Activated CD8-positive, alpha-beta T cell treated with anti-CD3 and anti-CD28 coated beads for 36 hours (primary cell): Measurements from ENCODE around the gene GRAMD1B. TPM values are rescaled to one million over a fixed set of nuclear protein-coding genes. Genes with fewer than 3 reads are reported as not detected.

Experiments
- ATAC-seq: fragments of 200-7000 bp; cut with Tn5 transposase; one replicate; pipeline ENCODE4 v1.10.0; 2021; ENCODE audit warnings: mild to moderate bottlenecking, moderate library complexity
- CTCF ChIA-PET: fragments of 350-600 bp; sonication (Branson Sonifier 250); formaldehyde crosslinking; loops from one replicate; lab custom pipeline; 2021; ENCODE audit warnings: antibody characterized with exemption; lab: Charles Lee
- POLR2A ChIA-PET: fragments of 350-600 bp; sonication (Branson Sonifier 250); formaldehyde crosslinking; loops from one replicate; lab custom pipeline; 2021; ENCODE audit warnings: antibody characterized with exemption; lab: Charles Lee
- DNase-seq: peaks from one replicate; pipeline ENCODE4 v3.0.0-alpha.2; 2020
- H3K27ac Mint-ChIP-seq: one replicate; pipeline ENCODE4 v1.8.0; 2021; ENCODE audit warnings: mild to moderate bottlenecking, mixed read lengths
- H3K27me3 Mint-ChIP-seq: one replicate; pipeline ENCODE4 v1.8.0; 2021; ENCODE audit warnings: mixed read lengths
- H3K36me3 Mint-ChIP-seq: one replicate; pipeline ENCODE4 v1.8.0; 2021; ENCODE audit warnings: low read depth, mixed read lengths
- H3K4me1 Mint-ChIP-seq: one replicate; pipeline ENCODE4 v1.8.0; 2021; ENCODE audit warnings: low read depth, mixed read lengths
- H3K4me3 Mint-ChIP-seq: one replicate; pipeline ENCODE4 v1.8.0; 2021; ENCODE audit warnings: mild to moderate bottlenecking, moderate library complexity, mixed read lengths
- H3K9me3 Mint-ChIP-seq: one replicate; pipeline ENCODE4 v1.8.0; 2021; ENCODE audit warnings: mixed read lengths
- intact Hi-C: fragments of 100-400 bp; cut with micrococcal nuclease; formaldehyde crosslinking; loops from one replicate; pipeline ENCODE4 v1.10.0; 2022
- total RNA-seq, 2 experiments: library from RNA; stranded (reverse); gene quantifications; one replicate each; pipeline ENCODE4 v1.2.3, GENCODE V29; 2021
- TF ChIP-seq, protein P1 (sequence below): fragments of 200-600 bp; IDR thresholded peaks from one replicate; pipeline ENCODE4 v1.8.0; 2022; ENCODE audit warnings: antibody characterized with exemption, mild to moderate bottlenecking

The GRAMD1B gene
- total RNA-seq, 2 experiments from 2014 or later: 15.4 to 16.2 TPM

DNA sequence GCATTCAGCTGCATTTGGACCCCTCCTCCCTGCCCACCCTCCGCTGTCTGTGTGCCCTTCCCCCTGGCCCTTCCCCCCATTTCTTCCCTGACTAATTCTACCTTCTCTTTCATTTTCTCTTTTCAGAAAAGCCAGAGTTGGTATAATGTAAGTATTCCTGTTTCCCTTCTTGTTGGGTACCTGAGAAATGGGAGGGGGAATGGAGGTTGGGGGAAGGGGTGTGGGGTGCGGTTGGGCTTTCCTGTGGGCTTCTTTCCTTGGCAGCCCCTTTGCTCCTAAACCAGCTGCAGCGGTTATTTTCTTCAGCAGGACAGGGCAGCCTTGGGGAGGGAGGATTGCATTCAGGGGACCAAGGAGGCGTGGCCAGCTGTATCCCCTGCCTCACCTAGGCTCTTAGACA lies 154.1 kb downstream of the GRAMD1B start:
- Mint-ChIP-seq H3K4me3 (no peak overlapping the region), H3K36me3 (no peaks in the 10 kb centered on the region), H3K27ac (no peak overlapping the region), H3K4me1 (no peaks in the 10 kb centered on the region), H3K9me3 (no peaks in the 10 kb centered on the region), H3K27me3 (no peaks in the 10 kb centered on the region)
- DNase-seq: no peak
- CTCF ChIA-PET: interaction anchor here (2.7 kb wide), 1 partner anchor 123 kb away, joined by 9 read pairs; no protein-coding TSS in a partner anchor
- ATAC-seq: no peak
- TF ChIP-seq, protein P1, sequence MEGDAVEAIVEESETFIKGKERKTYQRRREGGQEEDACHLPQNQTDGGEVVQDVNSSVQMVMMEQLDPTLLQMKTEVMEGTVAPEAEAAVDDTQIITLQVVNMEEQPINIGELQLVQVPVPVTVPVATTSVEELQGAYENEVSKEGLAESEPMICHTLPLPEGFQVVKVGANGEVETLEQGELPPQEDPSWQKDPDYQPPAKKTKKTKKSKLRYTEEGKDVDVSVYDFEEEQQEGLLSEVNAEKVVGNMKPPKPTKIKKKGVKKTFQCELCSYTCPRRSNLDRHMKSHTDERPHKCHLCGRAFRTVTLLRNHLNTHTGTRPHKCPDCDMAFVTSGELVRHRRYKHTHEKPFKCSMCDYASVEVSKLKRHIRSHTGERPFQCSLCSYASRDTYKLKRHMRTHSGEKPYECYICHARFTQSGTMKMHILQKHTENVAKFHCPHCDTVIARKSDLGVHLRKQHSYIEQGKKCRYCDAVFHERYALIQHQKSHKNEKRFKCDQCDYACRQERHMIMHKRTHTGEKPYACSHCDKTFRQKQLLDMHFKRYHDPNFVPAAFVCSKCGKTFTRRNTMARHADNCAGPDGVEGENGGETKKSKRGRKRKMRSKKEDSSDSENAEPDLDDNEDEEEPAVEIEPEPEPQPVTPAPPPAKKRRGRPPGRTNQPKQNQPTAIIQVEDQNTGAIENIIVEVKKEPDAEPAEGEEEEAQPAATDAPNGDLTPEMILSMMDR: no peak
- intact Hi-C loops: no loop called here
- POLR2A ChIA-PET: no interaction called here

DNA sequence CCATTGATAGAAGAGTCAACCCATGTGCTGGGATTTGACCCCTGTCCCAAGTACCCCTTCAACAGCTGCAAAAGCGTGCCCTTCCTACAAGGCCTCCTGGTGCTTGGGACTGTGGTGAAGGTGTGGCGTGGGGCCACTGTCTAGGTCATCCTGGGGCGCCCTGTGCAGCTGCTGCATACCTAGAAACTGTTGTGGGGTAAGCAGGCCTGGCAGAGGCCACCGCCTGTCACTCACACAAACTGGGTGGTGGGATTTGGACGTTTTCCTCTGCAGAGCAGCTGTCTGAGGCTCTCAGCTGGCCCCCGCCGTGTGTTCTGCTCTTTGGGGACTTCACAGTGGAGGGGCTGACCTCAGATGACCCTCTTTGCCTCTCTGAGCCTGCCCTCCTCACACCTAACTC lies 154.7 kb downstream of the GRAMD1B start:
- ATAC-seq (no peak), DNase-seq (no peak)
- H3K27me3 Mint-ChIP-seq: no peaks in the 10 kb centered on the region
- POLR2A ChIA-PET: no interaction called here
- no peak overlapping the region for H3K4me3 Mint-ChIP-seq
- intact Hi-C loops: no loop called here
- H3K27ac Mint-ChIP-seq: no peak overlapping the region
- no peaks in the 10 kb centered on the region for H3K36me3 Mint-ChIP-seq
- no peaks in the 10 kb centered on the region for H3K9me3 Mint-ChIP-seq
- CTCF ChIA-PET: interaction anchor here (2.7 kb wide), 1 partner anchor 123 kb away, joined by 9 read pairs; no protein-coding TSS in a partner anchor
- no peaks in the 10 kb centered on the region for H3K4me1 Mint-ChIP-seq
- TF ChIP-seq, protein P1: no peak

DNA sequence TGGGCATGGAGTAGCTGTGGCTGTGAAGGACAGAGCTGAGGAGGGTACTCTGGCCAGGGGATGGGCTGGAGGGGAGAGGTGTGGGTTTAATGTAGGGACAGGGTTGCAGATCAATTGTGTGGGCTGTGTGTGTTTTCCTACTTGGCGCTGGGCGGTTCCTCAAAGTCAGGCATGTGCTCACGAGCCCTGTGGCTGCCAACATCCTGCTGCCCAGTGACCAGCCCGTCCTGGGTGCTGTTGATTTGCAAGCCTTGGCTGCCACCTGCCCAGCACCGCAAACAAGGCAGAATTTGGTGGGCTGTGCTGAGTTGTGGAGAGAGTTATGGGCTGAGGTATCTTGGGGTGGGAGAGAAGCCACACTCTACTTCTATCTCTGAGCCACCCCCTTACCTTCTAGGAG lies 155.1 kb downstream of the GRAMD1B start:
- Mint-ChIP-seq H3K27me3 (no peaks in the 10 kb centered on the region), H3K4me3 (no peak overlapping the region), H3K4me1 (no peaks in the 10 kb centered on the region), H3K27ac (no peak overlapping the region), H3K9me3 (no peaks in the 10 kb centered on the region), H3K36me3 (no peaks in the 10 kb centered on the region)
- intact Hi-C loops: no loop called here
- ChIA-PET POLR2A (no interaction called here), CTCF (interaction anchor here (0.6 to 2.7 kb wide), 4 partner anchors 8 to 122 kb away, joined by 3 to 9 read pairs (median 4); no protein-coding TSS in a partner anchor)
- TF ChIP-seq, protein P1: no peak
- ATAC-seq: no peak
- DNase-seq: no peak

DNA sequence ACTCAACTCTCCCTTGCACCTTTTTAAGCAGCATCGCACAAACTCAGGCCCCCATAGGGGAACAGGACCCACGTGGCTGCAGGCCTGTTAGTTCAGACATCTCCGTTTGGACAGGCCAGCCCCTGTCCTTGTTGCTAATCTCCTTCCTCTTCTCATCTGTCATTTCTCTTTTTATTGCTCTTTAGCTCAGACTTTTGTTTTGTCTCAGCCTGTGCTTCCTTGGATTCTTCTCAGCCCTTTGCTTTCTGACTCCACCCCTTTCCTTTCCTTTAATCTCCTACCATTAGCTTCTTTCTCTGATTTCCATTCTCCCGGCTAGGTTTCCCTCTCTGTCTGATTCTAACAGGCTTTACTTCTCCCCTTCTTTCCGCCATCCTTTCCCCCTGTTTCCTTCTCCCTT lies 155.6 kb downstream of the GRAMD1B start:
- intact Hi-C loops: no loop called here
- POLR2A ChIA-PET: interaction anchor here (1.0 kb wide), 1 partner anchor 9 kb away, joined by 3 read pairs; no protein-coding TSS in a partner anchor
- Mint-ChIP-seq H3K36me3 (no peaks in the 10 kb centered on the region), H3K27ac (no peak overlapping the region), H3K9me3 (no peaks in the 10 kb centered on the region), H3K4me1 (no peaks in the 10 kb centered on the region), H3K27me3 (no peaks in the 10 kb centered on the region), H3K4me3 (no peak overlapping the region)
- DNase-seq: no peak
- CTCF ChIA-PET: interaction anchor here (0.6 to 2.7 kb wide), 4 partner anchors 9 to 122 kb away, joined by 3 to 9 read pairs (median 4); no protein-coding TSS in a partner anchor
- no peak for ATAC-seq
- TF ChIP-seq, protein P1: no peak

DNA sequence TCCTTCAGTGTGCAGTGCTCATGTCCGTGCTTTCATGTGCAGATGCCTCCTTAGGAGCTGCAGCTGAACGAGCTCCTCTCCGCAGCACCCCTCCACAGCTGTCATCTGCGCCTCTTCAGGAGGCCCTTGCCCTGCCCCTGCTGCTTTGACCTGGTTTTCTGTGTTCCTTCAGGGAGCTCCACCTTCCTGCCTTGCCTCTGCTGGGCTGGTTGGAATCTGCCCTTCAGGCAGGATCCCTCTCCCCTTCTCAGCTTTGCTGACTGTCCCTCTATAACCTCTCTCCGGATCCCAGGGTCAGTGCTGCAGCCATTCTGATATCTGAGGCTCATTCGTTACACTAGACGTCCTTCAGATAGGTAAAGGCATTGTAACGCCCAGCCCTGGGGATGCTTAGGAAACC lies 156.5 kb downstream of the GRAMD1B start:
- Mint-ChIP-seq H3K9me3 (no peaks in the 10 kb centered on the region), H3K4me3 (no peak overlapping the region), H3K27ac (peak overlapping the region; percentile 1), H3K4me1 (no peaks in the 10 kb centered on the region), H3K36me3 (no peaks in the 10 kb centered on the region), H3K27me3 (no peaks in the 10 kb centered on the region)
- ATAC-seq (no peak), DNase-seq (no peak)
- ChIA-PET CTCF (interaction anchor here (1.1 to 2.7 kb wide), 3 partner anchors 10 to 121 kb away, joined by 3 to 9 read pairs (median 4); no protein-coding TSS in a partner anchor), POLR2A (interaction anchor here (1.0 kb wide), 1 partner anchor 10 kb away, joined by 3 read pairs; no protein-coding TSS in a partner anchor)
- TF ChIP-seq, protein P1: no peak
- intact Hi-C loops: no loop called here
